Measurements from ENCODE around the gene S1PR2. TPM values are rescaled to one million over a fixed set of nuclear protein-coding genes. Genes with fewer than 3 reads are reported as not detected.
A peak's percentile ranks its signal among the peaks of the same experiment; 100 is the strongest.

S1PR2 gene
- total and polyA plus RNA-seq, 9 of the 15 experiments (the other 6 are each of a cell fraction or from before 2014, with no cell fraction given): 1.5 to 3.9 (median 2.0) TPM

- no peak for TF ChIP-seq DEAF1 (CRISPR knock-in tag; IDR thresholded peaks at IDR 0.05)
- no peak for TF ChIP-seq SP2 (IDR thresholded peaks at IDR 0.05; ENCODE audit: extremely low read depth, low read depth, low read length, poor library complexity, severe bottlenecking)
- peak; percentile 95 to 97 for TF ChIP-seq E2F6 (IDR thresholded peaks at IDR 0.05; ENCODE audit: borderline replicate concordance in 1 of 2, extremely low read depth in 1 of 2, insufficient read depth in 1 of 2, insufficient read length in 1 of 2, low read depth in 1 of 2, low read length in 1 of 2, poor library complexity in 1 of 2, severe bottlenecking in 1 of 2)
- TF ChIP-seq ZC3H11A (IDR thresholded peaks at IDR 0.05; ENCODE audit: low read depth, low read length): no peak
- no peak for TF ChIP-seq EZH2 (IDR thresholded peaks at IDR 0.05; ENCODE audit: borderline replicate concordance, low read depth, low read length)
- TF ChIP-seq STAT6 (CRISPR knock-in tag; IDR thresholded peaks at IDR 0.05): no peak
- TF ChIP-seq RHOXF2B (CRISPR knock-in tag; conservative IDR thresholded peaks at IDR 0.05): no peak
- no peak; the same call in 1 of the 2 replicates for TF ChIP-seq KAT7 (CRISPR knock-in tag; IDR thresholded peaks at IDR 0.05; ENCODE audit: borderline replicate concordance)
- TF ChIP-seq SPI1 (IDR thresholded peaks at IDR 0.05; ENCODE audit: borderline replicate concordance, low read depth, low read length): no peak
- TF ChIP-seq LEF1 (IDR thresholded peaks at IDR 0.05): no peak
- peak; percentile 13 for TF ChIP-seq GTF3C2 (IDR thresholded peaks at IDR 0.05; ENCODE audit: borderline replicate concordance, extremely low read depth, insufficient read length)
- TF ChIP-seq ZNF655 (CRISPR knock-in tag; IDR thresholded peaks at IDR 0.05): no peak
- no peak for TF ChIP-seq MED1 (CRISPR knock-in tag; IDR thresholded peaks at IDR 0.05; ENCODE audit: borderline replicate concordance)
- no peak for TF ChIP-seq HNRNPLL (IDR thresholded peaks at IDR 0.05; ENCODE audit: low read depth, low read length, poor library complexity, severe bottlenecking)
- no peak for TF ChIP-seq MCM3 (IDR thresholded peaks at IDR 0.05)
Measured at GRCh38 chr19:10270616-10271394, 39.7 kb upstream of the S1PR2 start, which contains the start of gene ICAM1 (continued).

Measured in K562 (cell line).